Progenitor cell of endocrine pancreas (in vitro differentiated cells): ENCODE data around the gene KMT2C. TPM values are rescaled to one million over a fixed set of nuclear protein-coding genes. Genes with fewer than 3 reads are reported as not detected.

Experiments
- DNase-seq: peaks from one replicate; pipeline ENCODE4 v3.0.0; 2021; ENCODE audit warnings: low spot score; ENCODE audit not compliant: unreplicated experiment
- H3K27ac Mint-ChIP-seq: 2 replicates; pipeline ENCODE4 v1.8.0; 2021; ENCODE audit warnings: mild to moderate bottlenecking, moderate library complexity, mixed read lengths
- H3K27me3 Mint-ChIP-seq: 2 replicates; pipeline ENCODE4 v1.8.0; 2021; ENCODE audit warnings: mixed read lengths
- H3K36me3 Mint-ChIP-seq: 2 replicates; pipeline ENCODE4 v1.8.0; 2022; ENCODE audit warnings: mixed read lengths; ENCODE audit not compliant: insufficient read depth
- H3K4me1 Mint-ChIP-seq: 2 replicates; pipeline ENCODE4 v1.8.0; 2021; ENCODE audit warnings: low read depth, mixed read lengths
- H3K4me3 Mint-ChIP-seq: 2 replicates; pipeline ENCODE4 v1.8.0; 2021; ENCODE audit warnings: low read depth, mild to moderate bottlenecking, moderate library complexity, mixed read lengths
- H3K9me3 Mint-ChIP-seq: 2 replicates; pipeline ENCODE4 v1.8.0; 2021; ENCODE audit warnings: low read depth, mixed read lengths
- CTCF ChIP-seq: fragments of 200-600 bp; sonication (generic); IDR thresholded peaks from one replicate; pipeline ENCODE4 v1.5.0; 2021; ENCODE audit warnings: antibody characterized with exemption, mild to moderate bottlenecking; ENCODE audit not compliant: unreplicated experiment
- total RNA-seq: library from RNA; stranded (reverse); gene quantifications from 2 replicates; pipeline ENCODE4 v1.2.1, GENCODE V29; 2021

The KMT2C gene
- total RNA-seq, 1 donor from 2014 or later = 75.9 TPM

GRCh38 chr7:152137476-152138025 is 298.3 kb downstream of the KMT2C start:
- Mint-ChIP-seq H3K27ac (no peak overlapping the region), H3K9me3 (no peaks in the 10 kb centered on the region), H3K36me3 (peaks cover 24% of the 10 kb centered on the region), H3K4me1 (no peaks in the 10 kb centered on the region), H3K27me3 (no peaks in the 10 kb centered on the region), H3K4me3 (no peak overlapping the region)
- no peak for DNase-seq
- no peak for TF ChIP-seq CTCF

GRCh38 chr7:152136686-152137085 is 299.1 kb downstream of the KMT2C start:
- Mint-ChIP-seq H3K36me3 (peaks cover 27% of the 10 kb centered on the region), H3K4me1 (no peaks in the 10 kb centered on the region), H3K4me3 (no peak overlapping the region), H3K27me3 (no peaks in the 10 kb centered on the region), H3K27ac (no peak overlapping the region), H3K9me3 (no peaks in the 10 kb centered on the region)
- no peak for TF ChIP-seq CTCF
- no peak for DNase-seq

- no peaks in the 10 kb centered on the region for H3K27me3 Mint-ChIP-seq
- no peak for TF ChIP-seq CTCF
- peaks cover 35% of the 10 kb centered on the region for H3K36me3 Mint-ChIP-seq
- no peak for DNase-seq
- no peaks in the 10 kb centered on the region for H3K4me1 Mint-ChIP-seq
- H3K27ac Mint-ChIP-seq = peak overlapping the region; percentile 78
- H3K4me3 Mint-ChIP-seq = no peak overlapping the region
- H3K9me3 Mint-ChIP-seq = no peaks in the 10 kb centered on the region
These were observed 302.0 kb downstream of the KMT2C start for GRCh38 chr7:152133804-152134203.

GRCh38 chr7:152132812-152133211 is 303.0 kb downstream of the KMT2C start:
- DNase-seq = no peak
- no peak overlapping the region for H3K4me3 Mint-ChIP-seq
- H3K27me3 Mint-ChIP-seq = no peaks in the 10 kb centered on the region
- no peaks in the 10 kb centered on the region for H3K4me1 Mint-ChIP-seq
- no peak overlapping the region for H3K27ac Mint-ChIP-seq
- TF ChIP-seq CTCF = no peak
- peaks cover 38% of the 10 kb centered on the region for H3K36me3 Mint-ChIP-seq
- peaks cover 1% of the 10 kb centered on the region for H3K9me3 Mint-ChIP-seq

GRCh38 chr7:152131981-152132494 is 303.8 kb downstream of the KMT2C start:
- Mint-ChIP-seq H3K27ac (no peak overlapping the region), H3K9me3 (peaks cover 7% of the 10 kb centered on the region), H3K4me3 (no peak overlapping the region), H3K36me3 (peaks cover 44% of the 10 kb centered on the region), H3K27me3 (no peaks in the 10 kb centered on the region), H3K4me1 (no peaks in the 10 kb centered on the region)
- TF ChIP-seq CTCF = no peak
- no peak for DNase-seq
